Measurements from ENCODE around the gene OSBP2.

Gene OSBP2

DNA sequence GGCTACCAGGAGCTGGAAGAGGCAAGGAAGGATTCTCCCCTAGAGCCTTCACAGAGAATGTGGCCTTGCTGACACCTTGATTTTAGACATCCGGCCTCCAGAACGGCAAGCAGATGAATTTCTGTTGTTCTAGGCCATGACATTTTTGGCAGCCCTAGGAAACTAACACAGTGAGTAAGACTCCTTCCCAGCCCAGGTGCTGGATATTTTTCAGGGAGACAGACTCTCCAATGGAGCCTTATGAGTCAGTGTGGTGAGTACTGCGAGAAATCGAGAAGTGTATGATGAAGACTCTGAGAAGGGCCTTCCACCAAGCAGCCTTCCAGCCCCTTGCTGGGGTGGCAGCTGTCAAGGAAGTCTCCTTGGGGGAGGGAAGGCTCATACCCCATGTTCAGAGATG lies 114.4 kb downstream of the OSBP2 start:
- DNase-seq (ENCODE audit: low read depth in 2 of 2), result no peak

DNA sequence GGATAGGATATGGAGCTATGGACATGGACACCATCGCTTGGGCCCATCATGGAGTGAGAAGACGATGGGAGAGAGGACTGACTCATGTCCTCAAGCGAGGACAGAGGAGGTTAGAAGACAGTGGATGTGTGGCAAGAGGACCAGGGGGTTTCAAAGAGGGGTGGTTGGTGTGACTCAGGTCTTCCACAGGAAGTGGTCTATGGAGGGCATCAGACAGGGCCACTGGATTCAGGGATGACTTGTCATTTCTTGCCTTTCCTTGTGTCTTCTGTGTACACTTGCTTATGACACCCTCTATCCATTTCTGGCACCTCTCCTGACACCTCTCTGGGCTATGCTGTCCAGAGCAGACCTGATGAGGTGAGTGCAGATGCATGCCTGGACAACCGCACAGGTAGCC lies 115.4 kb downstream of the OSBP2 start:
- no peak for DNase-seq (ENCODE audit: low read depth in 2 of 2)

DNA sequence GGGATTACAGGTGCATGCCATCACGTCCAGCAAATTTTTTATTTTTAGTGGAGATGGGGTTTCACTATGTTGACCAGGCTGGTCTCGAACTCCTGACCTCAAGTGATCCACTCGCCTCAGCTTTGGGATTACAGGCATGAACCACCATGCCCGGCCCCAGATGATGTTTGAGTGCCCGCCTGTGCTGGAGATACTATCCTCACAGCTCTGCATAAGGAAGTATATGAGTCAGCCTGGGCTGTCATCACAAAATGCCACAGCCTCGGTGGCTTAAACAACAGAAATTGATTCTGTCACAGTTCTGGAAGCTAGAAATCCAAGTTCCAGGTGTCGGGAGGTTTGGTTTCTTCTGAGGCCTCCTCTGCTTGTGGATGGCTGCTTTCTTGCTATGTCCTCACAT lies 119.3 kb downstream of the OSBP2 start:
- no peak for DNase-seq (ENCODE audit: low read depth in 2 of 2)

DNA sequence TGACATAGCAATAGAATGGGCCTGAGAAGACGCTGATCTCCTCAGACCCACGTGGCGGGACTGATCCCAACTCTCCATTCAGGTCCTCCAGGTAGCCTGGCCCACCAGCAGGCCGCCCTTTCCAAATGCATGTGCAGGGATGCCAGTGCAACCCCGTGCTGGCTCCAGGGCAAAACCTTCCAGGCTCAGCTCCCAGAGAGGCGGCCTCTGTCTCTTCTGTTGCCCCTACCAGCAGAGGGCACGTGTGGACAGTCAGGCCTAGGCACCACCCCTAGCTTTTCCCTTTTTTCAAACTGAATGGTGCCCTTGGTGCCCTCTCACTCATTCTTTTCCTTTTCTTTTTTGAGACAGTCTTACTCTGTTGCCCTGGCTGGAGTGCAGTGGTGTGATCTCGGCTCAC lies 121.7 kb downstream of the OSBP2 start:
- DNase-seq (ENCODE audit: low read depth in 2 of 2), result no peak

DNA sequence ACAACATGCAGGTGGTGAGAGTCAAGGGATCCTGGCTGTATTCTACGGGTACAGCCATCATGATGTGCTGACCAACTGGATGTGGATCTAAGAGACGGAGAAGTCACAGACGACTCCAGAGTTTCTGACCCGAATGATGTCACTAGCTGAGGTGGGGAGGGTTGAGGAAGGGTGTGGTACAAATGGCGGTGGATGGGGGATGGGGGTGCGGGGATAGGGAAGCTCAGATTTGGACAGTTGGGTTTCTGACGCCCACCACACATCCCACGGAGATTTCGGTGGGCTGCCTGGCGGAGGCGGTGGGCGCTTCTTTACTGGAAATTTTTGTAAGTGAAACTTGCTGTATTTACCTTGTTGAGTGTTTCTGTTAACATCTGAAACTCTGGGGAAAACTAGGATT lies 126.7 kb downstream of the OSBP2 start:
- no peak for DNase-seq (ENCODE audit: low read depth in 2 of 2)

DNA sequence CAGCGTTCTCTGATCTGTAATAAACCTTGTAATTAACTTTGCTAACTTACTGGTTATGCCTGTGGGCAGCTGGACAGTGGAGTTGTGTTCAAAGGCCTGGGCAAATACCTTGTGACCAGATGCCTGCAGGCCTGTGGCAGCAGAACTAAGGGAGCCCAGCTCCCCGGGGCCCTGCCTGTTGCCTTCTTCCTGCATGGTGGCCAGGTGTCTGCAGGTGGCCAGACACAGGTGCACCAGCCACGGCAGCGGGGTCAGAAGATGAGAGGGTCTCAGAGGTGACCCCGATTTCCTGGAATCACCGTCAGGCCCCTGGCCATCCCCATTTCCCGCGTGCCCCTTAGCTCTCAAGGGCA lies 127.2 kb downstream of the OSBP2 start:
- no peak for DNase-seq (ENCODE audit: low read depth in 2 of 2)

DNA sequence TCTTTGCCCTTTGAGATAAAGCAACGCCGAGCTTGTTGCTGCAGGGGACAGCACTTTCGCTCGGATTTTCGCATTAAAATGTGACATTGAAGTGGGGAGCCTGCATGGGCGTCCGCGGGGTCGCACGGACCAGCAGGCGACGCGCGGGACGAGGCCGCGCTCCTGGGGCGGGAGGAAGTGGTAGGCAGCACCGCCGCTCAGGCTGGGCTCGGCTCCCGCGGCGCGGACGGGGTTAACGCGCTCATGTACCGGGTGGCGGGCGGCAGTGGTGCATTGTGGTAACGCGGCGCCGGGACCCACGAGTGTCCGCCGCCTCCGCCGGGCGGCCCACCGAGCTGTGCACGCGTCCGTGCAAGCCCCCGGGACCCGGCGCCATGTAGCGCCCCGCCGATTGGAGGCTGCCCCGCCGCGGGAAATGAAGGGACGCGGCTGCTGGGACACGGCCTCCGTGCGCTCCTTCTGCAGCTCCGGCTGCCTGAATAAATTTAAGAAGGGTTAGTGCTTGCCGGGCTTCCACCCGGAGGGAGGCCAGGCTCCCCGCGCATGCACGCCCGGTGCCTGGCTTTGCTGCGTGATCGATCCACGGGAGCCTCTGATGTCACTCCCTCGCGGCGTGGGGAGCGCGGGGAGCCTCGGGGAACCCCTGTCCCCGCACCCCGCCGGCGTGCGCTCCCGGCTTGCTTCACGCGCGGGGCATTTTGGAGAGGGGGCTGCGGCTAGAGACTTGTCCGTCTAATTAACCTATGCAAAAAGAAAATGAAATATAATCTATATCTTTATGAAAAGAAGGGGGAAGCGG lies 127.7 kb downstream of the OSBP2 start:
- DNase-seq (ENCODE audit: low read depth in 2 of 2), result no peak

DNA sequence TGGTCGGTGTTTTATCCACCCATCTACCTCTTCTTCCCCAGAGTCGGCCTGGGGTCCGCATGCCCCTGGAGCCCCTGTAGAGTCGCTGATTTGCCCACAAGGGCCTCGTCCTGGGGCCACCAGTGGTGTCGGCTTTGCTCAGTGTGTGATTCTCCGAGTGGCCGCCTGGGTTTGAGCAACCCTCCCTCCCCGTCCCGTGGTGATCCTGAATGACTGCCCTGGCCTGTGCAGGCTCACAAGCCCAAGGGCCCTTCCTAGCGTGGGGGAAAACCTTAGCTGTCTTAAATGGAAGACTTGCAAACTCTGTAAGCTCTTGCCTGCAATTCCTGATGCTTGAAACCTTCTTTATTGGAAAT lies 128.3 kb downstream of the OSBP2 start:
- no peak for DNase-seq (ENCODE audit: low read depth in 2 of 2)

DNA sequence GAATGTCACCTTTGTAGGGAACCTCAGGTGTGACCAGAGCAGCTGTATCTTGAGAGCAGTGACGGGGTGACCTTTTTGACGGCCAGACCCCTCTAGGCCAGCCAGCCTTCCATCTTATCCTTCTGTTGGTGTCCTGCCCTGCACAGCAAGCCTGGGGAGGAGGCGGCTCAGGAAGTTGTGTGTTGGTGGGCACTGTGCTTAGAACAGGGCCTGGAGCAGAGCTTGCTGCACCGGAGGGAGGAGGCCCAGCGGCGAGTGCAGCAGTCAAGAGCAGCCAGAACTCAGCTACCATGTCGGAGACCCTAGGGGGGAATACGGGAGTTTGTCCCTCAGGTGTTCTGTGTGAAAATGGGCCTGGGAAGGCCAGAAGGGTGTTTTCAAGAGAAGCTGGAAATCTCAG lies 129.4 kb downstream of the OSBP2 start:
- no peak for DNase-seq (ENCODE audit: low read depth in 2 of 2)

DNA sequence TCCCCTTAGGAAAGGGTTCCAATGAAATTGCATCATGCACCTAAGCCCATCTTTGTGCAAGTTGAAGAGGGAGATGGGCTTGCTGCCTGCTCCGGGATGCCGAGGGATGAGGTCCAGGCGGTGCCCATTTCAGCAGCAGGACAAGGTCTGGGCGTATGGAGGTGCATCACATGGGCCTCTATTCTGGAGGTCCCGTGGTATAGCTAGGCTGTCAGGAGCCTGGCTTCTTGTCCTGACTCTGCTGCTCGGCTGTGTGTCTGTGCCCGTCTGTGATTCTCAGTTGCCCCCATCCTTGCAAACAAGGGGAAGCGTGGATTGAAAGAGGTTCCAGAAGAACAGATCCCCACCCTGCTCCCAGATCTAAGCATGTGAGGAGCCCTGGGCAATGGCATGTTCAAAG lies 130.0 kb downstream of the OSBP2 start:
- no peak for DNase-seq (ENCODE audit: low read depth in 2 of 2)

DNA sequence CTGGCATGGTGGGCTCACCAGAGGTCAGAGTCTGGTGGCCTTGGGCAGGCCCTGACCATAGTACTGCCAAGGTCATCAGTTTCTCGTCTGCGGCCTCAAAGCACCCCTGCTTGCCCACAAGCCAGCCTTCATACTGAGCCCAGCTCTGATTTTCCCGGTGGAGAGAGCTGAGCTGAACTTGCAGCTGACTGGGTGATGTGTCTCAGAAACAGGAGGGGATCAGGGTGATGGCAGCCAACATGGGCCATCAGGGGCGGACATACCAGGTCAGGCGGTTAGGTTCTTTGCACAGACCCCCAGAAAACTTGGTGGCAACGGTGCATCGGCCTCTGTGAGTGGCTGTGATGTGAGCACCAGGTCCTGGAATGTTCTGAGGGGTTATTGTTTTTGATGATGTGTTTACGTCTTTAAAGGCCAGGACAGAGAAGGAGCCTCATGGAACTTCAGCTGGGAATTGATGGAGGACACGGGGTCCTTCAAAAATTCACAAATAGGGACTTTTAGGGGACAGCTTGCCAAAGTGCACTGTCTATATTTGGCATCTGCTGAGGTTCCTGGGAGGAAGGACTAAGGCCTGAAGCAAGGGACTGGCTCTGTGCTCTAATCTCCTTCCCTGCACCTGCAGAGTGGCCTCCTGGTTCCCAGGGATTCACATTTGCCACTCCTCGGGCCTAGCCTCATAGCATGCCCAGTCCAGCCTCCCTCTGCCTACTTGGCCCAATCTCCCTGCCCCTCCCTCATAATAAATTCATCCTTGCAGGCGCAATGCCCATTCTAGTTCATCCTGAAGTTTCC lies 131.2 kb downstream of the OSBP2 start:
- no peak for DNase-seq (ENCODE audit: low read depth in 2 of 2)

DNA sequence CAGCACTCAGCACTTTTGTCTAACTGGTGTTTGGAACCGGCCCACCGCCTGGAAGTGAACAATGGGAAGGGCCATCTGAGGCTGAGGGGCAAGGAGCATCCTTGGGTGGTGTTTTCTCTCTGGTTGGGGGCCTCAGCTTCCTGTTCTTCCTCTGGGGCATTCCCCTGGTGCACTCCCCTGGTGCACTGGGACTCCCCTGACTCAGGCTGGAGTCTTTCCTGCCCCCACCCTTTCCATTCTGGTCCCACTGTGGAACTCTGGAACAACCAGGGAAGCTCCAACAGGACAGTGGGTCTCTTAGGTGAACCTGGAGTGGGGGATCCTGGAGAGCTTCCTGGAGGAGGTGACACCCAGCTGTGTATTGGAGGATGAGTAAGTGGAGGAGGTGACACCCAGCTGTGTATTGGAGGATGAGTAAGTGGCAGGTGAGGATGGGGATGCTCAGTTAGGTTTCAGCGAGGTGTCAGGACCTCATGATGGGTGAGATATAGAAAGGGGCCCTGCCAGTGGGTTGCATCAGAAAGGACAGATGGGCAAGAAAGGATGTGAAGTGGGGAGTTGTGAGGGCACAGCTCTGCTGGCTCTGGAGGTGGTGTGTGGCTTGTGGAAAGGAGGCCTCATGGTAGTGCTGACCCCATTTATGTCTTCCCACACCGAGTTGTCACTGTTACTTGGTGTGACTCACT lies 132.1 kb downstream of the OSBP2 start:
- no peak for DNase-seq (ENCODE audit: low read depth in 2 of 2)

DNA sequence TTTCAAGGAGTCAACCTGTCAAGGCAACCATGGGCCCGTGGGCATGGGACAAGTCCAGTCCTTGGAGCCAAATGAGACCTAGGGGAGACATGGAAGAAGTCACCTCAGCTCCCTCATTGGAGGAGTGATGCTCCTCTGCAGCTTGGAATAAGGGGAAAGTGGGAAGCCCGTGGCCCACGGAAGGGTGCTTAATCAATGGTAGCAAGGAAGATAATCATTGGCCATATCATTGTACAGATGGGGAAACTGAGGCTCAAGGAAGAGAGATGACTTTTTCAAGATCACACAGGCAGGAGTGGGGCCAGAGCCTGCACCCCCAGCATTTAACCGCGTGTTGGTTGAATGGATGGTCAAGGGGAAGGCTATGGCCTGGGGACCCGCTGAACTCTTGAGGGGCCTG lies 133.0 kb downstream of the OSBP2 start:
- no peak for DNase-seq (ENCODE audit: low read depth in 2 of 2)

DNA sequence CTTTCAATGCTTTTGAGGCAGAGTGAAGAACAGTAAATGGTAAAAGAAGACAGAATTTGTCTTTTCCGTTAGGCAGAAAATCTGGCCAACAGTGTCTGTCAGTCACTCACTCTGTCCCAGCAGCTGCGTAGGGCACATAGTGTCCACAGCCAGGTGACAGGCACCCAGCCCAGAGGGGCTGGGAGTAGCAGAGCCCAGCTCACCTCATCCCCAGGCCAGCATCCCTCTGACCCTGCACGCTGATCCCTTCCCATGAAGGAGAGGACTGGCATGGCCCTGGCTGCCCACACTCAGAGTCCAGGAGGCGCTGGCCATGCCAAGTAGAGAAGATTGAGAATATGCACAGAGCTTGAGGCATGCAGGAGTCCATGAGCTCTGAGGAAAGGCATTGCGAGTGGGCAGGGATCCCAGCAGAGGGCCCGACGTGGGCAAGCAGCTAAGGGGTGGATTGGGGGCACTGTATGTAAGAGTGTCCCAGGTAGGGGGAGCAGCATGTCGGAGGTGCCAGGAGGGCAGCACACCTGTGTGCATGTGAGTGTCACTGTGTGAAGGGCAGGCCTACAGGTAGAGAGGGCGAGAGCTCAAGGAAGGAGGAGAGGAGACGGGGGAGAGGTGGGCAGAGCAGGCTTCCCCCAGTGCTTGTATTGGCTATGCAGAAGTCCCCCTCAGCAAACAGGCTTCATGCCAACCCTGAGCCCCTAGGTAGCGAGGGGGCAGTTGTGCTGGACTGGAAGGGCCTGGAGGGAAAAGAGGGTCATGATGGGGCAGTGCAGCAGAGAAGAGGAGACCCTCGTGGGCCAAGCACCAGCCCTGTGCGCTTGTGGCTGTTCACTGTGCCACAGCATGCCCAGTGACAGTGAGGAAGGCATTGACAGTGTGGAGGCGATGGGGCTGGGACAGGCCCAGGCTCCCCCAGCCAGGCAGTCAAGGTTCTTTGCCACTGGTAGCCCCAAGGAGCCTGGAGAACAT lies 133.8 kb downstream of the OSBP2 start:
- no peak for DNase-seq (ENCODE audit: low read depth in 2 of 2)

DNA sequence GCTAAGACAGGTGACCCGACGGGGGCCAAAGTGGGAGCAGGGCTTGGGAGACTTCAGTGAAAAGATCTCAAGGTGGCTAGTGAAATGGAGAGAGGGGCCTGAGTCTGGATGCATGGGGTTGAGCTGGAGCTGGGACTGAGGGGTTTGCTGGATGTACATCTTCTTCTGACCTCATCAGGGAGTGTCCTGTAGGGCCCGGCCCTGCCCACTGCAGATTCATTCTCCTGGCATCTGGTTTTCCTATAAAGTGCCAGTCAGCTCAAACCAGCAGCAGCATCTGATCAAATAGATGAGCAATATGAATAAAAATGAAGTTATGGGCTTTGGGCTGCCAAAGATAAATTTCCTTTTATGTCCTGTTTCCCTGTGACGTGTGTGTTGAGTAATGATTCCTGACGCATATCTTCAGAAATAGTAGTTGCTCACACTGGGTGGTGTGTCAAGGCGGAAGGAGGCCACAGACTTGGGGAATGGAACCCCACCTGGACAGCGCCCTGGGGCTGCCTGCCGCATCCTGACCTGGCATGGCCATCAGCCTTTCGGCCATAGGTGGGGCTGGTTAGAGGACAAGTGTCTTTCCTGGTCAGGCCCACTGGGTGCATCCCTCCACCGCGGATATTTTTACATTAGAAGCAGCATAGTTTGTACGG lies 135.4 kb downstream of the OSBP2 start:
- DNase-seq (ENCODE audit: low read depth in 2 of 2), result no peak

DNA sequence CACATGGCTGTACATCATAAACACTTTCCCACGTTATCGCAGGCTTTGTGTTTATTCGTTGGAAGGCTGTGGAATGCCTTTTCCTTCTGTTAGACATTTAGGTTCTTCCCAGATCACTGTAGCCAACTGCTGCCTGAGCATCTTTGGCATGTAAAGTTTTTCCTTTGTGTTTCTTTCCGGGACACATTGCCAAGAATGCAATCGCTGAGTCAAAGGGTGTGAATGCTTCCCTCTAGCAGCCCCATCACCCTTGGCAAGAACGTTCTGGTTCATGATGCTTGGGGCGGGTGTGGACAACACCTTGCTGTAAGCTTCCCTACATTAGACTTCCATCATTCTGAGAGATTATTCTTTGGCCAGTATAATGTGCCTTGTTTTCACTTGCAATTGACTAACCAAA lies 136.2 kb downstream of the OSBP2 start:
- DNase-seq (ENCODE audit: low read depth in 2 of 2), result no peak

DNA sequence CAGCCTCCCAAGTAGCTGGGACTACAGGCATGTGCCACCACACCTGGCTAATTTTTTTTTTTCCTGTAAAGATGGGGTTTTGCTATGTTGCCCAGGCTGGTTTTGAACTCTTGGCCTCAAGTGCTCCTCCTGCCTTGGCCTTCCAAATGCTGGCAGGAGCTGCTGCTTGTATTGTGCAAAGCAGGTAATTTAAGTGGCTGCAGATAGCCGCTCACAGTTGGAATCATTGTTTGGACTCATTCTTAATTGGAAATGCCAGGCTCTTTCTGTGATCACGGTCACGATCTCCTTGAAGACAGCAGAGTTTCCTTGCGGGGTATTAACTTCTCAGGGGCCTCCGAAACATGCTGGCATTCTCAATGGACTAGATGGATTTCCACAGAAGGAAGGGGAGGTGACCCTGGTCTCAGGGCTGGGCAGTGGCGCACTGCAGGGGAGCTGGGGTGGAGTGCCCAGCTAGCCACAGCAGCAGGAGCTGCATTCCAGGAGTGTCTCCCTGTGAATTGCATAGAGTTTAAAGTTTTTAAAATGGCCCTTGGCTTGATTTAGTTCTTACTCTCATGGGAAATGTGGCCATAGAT lies 137.8 kb downstream of the OSBP2 start:
- no peak for DNase-seq (ENCODE audit: low read depth in 2 of 2)

DNA sequence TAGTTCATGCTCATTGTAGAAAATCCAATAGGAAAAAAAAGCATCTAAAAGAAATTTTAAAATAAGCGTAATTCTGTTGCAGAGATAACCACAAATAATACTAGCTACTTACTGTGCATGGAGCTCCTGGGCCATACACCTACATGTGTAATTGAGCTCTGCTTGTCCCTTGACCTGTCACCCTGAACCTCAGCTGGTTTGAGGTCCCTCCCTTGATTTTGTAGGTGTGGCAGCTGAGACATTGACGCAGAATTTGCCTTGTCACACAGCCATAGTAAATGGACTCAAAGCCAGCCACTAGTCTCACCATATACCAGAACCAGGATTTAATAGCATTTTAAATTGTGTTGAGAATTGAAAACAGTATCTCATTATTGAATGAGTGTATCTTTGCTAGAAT lies 138.6 kb downstream of the OSBP2 start:
- no peak for DNase-seq (ENCODE audit: low read depth in 2 of 2)

DNA sequence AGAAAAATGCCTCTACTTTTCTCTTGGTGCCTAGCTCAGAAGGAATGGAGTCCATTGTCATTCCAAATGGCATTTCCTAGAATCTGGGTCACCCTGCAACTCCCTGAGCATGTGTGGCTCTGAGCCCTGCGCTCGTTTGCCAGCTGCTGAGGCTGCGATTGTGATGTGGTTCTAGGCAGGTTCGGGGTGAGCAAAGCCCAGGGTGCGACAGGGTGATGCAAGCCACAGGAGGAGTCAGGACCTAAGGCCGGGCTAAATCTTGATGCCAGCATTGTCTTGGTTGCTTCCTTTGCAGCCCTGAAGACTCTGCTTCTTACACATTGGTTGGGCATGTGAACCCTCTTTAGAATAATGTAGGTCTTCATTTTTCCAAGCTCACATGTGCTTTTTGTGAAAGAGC lies 142.9 kb downstream of the OSBP2 start:
- no peak for DNase-seq (ENCODE audit: low read depth in 2 of 2)

DNA sequence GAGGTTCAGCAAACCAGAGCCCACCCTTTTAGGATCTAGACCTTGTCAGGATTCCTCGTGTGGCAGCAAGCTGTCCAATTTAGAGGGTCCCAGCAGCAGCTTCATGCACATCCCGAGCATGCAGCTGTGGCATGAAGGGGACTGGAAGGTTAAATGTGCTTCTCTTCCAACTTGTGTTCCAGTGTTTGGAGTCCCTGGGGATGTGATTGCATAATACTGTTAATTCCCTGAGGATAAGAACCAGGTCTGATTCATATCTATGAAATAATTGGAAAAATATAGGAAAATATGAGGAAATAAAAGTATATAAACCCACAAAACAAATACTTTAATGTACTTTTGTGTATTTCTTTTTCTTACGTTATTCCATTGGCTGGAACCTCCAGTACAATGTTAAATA lies 143.4 kb downstream of the OSBP2 start:
- DNase-seq (ENCODE audit: low read depth in 2 of 2), result no peak

DNA sequence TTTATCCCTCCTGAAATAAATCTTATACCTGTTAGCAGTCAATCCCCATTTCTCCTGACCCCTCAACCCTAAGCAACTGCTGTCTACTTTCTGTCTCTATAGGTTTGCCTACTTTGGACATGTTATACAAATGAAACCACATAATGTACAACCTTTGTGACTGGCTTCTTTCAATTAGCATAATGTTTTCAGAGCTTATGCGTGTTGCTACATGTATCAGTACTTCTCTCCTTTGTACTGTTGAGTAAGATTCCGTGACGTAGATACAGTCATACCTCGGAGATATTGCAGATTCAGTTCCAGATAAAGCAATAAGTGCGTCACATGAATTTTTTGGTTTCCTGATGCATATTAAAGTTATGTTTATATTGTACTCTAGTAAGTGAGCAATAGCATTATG lies 146.6 kb downstream of the OSBP2 start:
- DNase-seq (ENCODE audit: low read depth in 2 of 2), result no peak
